ENCODE data around the gene PRSS56.
"Not testable (repeated sequence)": the region's sequence is repeated elsewhere in the genome, so short reads cannot be mapped to it uniquely, and the experiment has no call there.

Gene PRSS56

DNA sequence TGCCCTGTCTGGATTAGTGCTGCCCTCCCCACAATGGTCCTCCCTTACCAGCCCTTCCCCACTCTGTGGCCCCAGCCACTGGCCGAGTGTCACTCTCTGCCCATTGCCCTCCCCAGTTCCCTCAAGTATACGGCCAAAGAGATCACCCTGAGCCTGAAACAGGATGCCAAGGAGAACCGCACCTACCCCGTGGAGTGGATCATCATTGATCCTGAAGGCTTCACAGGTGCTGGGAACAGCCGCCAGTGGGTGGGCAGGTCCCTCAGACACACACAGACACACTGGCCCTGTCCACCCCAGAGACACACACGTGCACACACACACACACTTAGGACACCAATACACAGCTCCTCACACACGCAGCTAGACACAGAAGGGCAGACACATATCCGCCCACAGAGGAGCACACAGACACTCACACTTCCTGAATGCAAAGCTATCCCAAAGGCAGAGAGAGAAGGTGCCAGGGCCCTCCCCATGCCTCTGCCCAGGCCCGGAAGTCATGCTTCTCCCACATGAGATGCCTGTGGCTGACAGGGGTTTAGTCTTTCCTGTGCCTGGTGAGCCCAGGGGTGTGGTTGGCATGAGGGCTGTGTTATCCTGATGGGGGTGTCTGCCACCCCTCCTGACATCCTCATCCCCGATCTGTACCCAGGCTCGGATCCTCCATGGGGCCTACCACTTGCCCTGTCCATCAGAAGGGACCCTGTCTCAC is 8.7 kb downstream of the PRSS56 start:
- TF ChIP-seq CTCF (IDR thresholded peaks at IDR 0.05; ENCODE audit: low read depth, low read length, missing control alignments), result no peak
- no peak overlapping the region for H3K4me3 ChIP-seq (ENCODE audit: low read depth, low read length)

DNA sequence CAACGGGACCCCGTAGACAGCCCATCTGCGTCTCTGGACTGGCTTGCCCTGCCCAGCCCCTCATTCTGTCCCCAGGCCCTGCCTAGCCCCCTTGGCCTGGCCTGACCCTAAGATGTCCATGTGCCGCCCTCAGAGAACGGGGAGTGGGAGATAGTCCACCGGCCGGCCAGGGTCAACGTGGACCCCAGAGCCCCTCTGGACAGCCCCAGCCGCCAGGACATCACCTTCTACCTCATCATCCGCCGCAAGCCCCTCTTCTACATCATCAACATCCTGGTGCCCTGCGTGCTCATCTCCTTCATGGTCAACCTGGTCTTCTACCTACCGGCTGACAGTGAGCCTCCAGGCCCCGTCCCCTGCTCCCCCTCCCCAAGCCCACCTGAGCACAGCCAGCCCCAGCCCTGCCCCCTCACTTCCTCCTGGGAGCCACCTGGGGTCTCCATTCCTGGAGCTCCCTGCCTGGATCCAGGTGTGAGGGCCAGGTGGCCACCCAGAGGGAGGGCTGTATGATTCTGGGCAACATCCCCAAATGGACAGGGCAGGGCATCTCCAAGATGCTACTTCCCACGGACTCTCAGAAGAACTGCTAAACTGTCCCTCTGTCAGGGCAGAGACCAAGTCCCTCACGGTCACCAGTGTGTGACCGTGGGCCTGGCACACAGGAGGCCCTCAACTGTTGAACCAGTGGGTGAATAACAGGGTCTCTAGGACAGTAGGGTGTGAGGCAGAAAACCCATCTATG is 9.8 kb downstream of the PRSS56 start:
- Histone ChIP-seq H3K36me3 (replicated peaks) (no peaks in the 10 kb centered on the region), H3K4me3 (ENCODE audit: low read depth, low read length) (no peak overlapping the region), H3K27me3 (replicated peaks) (peaks cover 5% of the 10 kb centered on the region), H3K27ac (no peak overlapping the region)
- DNase-seq, result no peak
- in situ Hi-C loops (cut with HindIII; ENCODE audit: low pct_ligation_motif_present, low sequenced_read_pairs), result no loop called here
- TF ChIP-seq CTCF (IDR thresholded peaks at IDR 0.05; ENCODE audit: low read depth, low read length, missing control alignments), result no peak

More for the DNA sequence above, 8.7 kb downstream of the PRSS56 start:
- peaks cover 12% of the 10 kb centered on the region for H3K27me3 ChIP-seq (replicated peaks)
- H3K36me3 ChIP-seq (replicated peaks), result no peaks in the 10 kb centered on the region
- no peak for DNase-seq
- H3K27ac ChIP-seq, result no peak overlapping the region
- in situ Hi-C loops (cut with HindIII; ENCODE audit: low pct_ligation_motif_present, low sequenced_read_pairs), result no loop called here

GRCh38 chr2:232530626-232531260 is 10.6 kb downstream of the PRSS56 start:
- Histone ChIP-seq H3K36me3 (replicated peaks) (no peaks in the 10 kb centered on the region), H3K27me3 (replicated peaks) (peaks cover 5% of the 10 kb centered on the region), H3K4me3 (ENCODE audit: low read depth, low read length) (no peak overlapping the region), H3K27ac (no peak overlapping the region)
- DNase-seq, result no peak
- no peak for TF ChIP-seq CTCF (IDR thresholded peaks at IDR 0.05; ENCODE audit: low read depth, low read length, missing control alignments)
- in situ Hi-C loops (cut with HindIII; ENCODE audit: low pct_ligation_motif_present, low sequenced_read_pairs), result no loop called here

DNA sequence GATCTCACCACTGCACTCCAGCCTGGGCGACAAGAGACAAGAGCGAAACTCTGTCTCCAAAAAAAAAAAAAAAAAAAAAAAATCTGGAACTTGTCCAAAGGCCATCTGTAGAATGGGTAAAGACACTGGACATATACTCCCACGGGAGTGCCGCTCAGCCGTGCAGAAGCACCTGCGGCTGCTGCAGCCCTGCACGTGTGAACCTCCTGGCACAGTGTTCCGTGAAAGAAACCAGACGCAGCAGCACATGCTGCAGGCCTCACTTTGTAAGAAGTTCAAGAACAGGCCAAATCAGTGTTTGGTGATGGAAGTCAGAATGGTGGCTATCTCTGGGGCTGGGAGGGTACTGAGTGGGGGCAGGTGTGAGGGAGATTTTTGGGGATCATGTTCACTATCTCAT is 12.2 kb downstream of the PRSS56 start:
- Histone ChIP-seq H3K36me3 (replicated peaks) (no peaks in the 10 kb centered on the region), H3K4me3 (ENCODE audit: low read depth, low read length) (no peak overlapping the region), H3K27ac (no peak overlapping the region), H3K27me3 (replicated peaks) (peaks cover 2% of the 10 kb centered on the region)
- TF ChIP-seq CTCF (IDR thresholded peaks at IDR 0.05; ENCODE audit: low read depth, low read length, missing control alignments), result no peak
- no peak for DNase-seq
- in situ Hi-C loops (cut with HindIII; ENCODE audit: low pct_ligation_motif_present, low sequenced_read_pairs), result no loop called here

DNA sequence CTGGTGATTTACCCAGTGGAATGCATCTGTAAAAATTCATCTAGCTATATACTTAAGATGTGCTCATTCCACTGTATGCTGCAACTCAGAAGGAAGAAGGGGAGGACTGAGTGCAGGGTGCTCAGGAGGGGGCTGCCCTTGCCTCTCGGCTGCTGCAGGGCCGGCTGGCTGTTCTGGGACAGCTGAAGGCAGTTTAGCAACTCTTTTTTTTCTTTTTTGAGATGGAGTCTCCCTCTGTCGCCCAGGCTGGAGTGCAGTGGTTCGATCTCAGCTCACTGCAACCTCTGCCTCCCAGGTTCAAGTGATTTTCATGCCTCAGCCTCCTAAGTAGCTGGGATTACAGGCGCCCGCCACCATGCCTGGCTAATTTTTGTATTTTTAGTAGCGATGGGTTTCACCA is 12.6 kb downstream of the PRSS56 start:
- H3K27me3 ChIP-seq (replicated peaks); H3K27ac ChIP-seq; H3K36me3 ChIP-seq (replicated peaks); in situ Hi-C loops (cut with HindIII; ENCODE audit: low pct_ligation_motif_present, low sequenced_read_pairs); DNase-seq; H3K4me3 ChIP-seq (ENCODE audit: low read depth, low read length): not testable (repeated sequence)
